ENCODE results near the gene PRICKLE2.

DNA sequence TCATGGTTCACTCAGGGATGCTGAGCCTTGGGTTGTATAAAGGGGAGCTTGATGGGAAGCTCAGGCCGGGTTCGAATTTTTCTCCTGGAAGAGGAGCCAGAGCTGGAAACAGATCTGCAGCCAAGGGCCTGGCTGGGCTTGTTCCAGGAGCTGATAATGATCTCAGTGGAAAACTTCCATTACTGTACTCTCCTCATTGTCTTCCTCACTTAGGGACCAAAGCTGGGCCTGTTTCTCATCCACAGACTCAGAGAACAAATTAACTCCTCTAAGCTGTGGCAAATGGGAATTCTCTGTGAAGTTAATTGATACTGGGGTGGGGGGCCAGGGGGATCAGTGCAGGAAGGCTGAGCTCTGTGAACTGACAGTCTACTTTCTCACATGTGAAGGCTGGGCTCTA is 92.0 kb downstream of the PRICKLE2 start:
- peak; percentile 85 for TF ChIP-seq GATA3 (IDR thresholded peaks at IDR 0.05; ENCODE audit: low read depth, low read length)
- TF ChIP-seq GATA2 (IDR thresholded peaks at IDR 0.05; ENCODE audit: low read depth, low read length) = peak; percentile 94
